Measurements from ENCODE around the gene TFAP2E. TPM values are rescaled to one million over a fixed set of nuclear protein-coding genes. Genes with fewer than 3 reads are reported as not detected.
A peak's percentile ranks its signal among the peaks of the same experiment; 100 is the strongest.

Gene TFAP2E
- total RNA-seq, 2 donors from 2014 or later: 0.62 to 0.66 TPM

DNA sequence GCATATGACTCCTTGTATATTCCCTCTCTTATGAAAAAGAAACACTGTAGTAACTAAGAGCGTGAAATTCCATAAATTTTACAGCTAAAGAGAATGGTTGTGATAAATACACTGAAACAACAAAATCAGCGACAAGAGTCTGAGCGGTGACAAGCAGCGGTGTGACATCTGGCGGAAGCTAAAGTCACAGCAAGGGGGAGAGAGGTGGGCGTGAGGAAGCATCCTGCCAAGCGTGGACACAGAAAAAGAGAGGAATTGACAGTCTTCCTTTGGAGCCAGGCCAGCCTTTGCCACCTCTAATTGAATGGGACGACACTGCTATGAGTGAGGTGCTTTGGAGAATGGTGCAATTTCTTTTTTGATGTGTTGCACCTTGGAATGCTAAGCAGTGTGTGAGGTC is 42.3 kb downstream of the TFAP2E start:
- Histone ChIP-seq H3K9me3 (ENCODE audit: control insufficient read depth, low read length) (no peaks in the 10 kb centered on the region), H3K9ac (ENCODE audit: extremely low read depth, low read length, poor library complexity, severe bottlenecking) (no peak overlapping the region), H3K27ac (ENCODE audit: low read depth, low read length) (no peak overlapping the region), H3K4me3 (ENCODE audit: low read length) (no peak overlapping the region), H3K36me3 (ENCODE audit: control insufficient read depth, insufficient read depth, low read length) (peaks cover 84% of the 10 kb centered on the region), H3K27me3 (ENCODE audit: control insufficient read depth, insufficient read depth, low read length, poor library complexity, severe bottlenecking) (no peaks in the 10 kb centered on the region), H3K4me1 (ENCODE audit: control insufficient read depth, insufficient read depth, low read length) (no peaks in the 10 kb centered on the region)
- DNase-seq: peak; percentile 56
- H3K4me1 Mint-ChIP-seq: peaks cover 3% of the 10 kb centered on the region
- peaks cover 28% of the 10 kb centered on the region for H3K36me3 Mint-ChIP-seq (ENCODE audit: low read depth)
- H3K27ac Mint-ChIP-seq: no peak overlapping the region
- no peak overlapping the region for H3K4me3 Mint-ChIP-seq
- H3K9me3 Mint-ChIP-seq: no peaks in the 10 kb centered on the region
- WGBS, 2 experiments (ENCODE audit: insufficient coverage in 1 of 2, insufficient read length in 1 of 2): 83 to 89% methylated on average over 6 to 8 of the region's 8 CpGs
- H3K27me3 Mint-ChIP-seq (ENCODE audit: insufficient read depth): no peaks in the 10 kb centered on the region
- TF ChIP-seq, protein P1, sequence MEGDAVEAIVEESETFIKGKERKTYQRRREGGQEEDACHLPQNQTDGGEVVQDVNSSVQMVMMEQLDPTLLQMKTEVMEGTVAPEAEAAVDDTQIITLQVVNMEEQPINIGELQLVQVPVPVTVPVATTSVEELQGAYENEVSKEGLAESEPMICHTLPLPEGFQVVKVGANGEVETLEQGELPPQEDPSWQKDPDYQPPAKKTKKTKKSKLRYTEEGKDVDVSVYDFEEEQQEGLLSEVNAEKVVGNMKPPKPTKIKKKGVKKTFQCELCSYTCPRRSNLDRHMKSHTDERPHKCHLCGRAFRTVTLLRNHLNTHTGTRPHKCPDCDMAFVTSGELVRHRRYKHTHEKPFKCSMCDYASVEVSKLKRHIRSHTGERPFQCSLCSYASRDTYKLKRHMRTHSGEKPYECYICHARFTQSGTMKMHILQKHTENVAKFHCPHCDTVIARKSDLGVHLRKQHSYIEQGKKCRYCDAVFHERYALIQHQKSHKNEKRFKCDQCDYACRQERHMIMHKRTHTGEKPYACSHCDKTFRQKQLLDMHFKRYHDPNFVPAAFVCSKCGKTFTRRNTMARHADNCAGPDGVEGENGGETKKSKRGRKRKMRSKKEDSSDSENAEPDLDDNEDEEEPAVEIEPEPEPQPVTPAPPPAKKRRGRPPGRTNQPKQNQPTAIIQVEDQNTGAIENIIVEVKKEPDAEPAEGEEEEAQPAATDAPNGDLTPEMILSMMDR (conservative IDR thresholded peaks at IDR 0.05): peak; percentile 36

DNA sequence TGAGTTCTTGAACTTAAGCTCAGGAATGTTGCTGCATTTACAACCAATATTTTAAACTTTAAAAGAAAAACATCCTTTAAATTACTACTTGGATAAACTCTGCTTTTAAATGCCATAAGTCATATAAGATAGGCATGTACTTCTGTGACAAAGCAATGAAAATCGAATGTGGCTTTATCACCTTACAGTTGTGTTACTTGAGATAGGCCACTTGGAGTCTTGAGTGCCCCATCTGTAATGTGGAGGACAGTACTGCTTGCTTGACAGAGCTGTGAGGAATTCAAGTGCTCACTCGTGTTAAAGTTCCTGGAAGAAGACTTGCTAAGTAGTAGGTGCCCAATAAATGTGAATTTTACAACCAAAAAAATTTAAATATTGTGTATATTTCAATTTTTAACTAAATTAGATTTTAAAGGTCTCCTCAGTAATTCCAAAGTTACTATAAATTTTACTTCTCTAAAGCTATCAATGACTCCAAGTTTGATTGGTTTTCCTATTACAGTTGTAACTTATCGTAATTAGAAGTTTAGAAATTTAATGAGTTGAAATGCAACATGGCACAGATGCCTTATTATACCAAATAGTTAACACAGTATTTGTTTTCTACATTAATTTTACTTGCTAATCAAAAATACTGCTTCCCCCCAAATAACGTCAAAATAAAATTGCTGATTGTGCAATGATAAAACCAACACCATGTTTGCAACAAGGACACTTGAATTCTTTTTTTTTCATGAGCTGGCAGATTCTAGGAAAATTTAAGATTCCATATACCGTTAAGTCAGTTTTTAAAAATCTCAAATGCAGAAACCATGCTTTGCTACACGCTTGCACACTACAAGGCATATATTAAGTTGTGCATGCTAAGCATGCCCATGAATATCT is 46.4 kb downstream of the TFAP2E start:
- H3K27me3 Mint-ChIP-seq (ENCODE audit: insufficient read depth): no peaks in the 10 kb centered on the region
- 94 to 98% methylated on average over 4 to 6 of the region's 6 CpGs for WGBS, 2 experiments (ENCODE audit: insufficient coverage in 1 of 2, insufficient read length in 1 of 2)
- no peak overlapping the region for H3K27ac Mint-ChIP-seq
- no peak overlapping the region for H3K4me3 Mint-ChIP-seq
- H3K9me3 ChIP-seq (ENCODE audit: control insufficient read depth, low read length): no peaks in the 10 kb centered on the region
- H3K9ac ChIP-seq (ENCODE audit: extremely low read depth, low read length, poor library complexity, severe bottlenecking): no peak overlapping the region
- H3K27ac ChIP-seq (ENCODE audit: low read depth, low read length): no peak overlapping the region
- H3K36me3 ChIP-seq (ENCODE audit: control insufficient read depth, insufficient read depth, low read length): peaks cover 59% of the 10 kb centered on the region
- no peak for DNase-seq
- peaks cover 29% of the 10 kb centered on the region for H3K4me1 Mint-ChIP-seq
- TF ChIP-seq, protein P1 (conservative IDR thresholded peaks at IDR 0.05): no peak
- H3K4me1 ChIP-seq (ENCODE audit: control insufficient read depth, insufficient read depth, low read length): peaks cover 11% of the 10 kb centered on the region
- peaks cover 21% of the 10 kb centered on the region for H3K36me3 Mint-ChIP-seq (ENCODE audit: low read depth)
- no peaks in the 10 kb centered on the region for H3K9me3 Mint-ChIP-seq
- H3K4me3 ChIP-seq (ENCODE audit: low read length): no peak overlapping the region
- H3K27me3 ChIP-seq (ENCODE audit: control insufficient read depth, insufficient read depth, low read length, poor library complexity, severe bottlenecking): no peaks in the 10 kb centered on the region

DNA sequence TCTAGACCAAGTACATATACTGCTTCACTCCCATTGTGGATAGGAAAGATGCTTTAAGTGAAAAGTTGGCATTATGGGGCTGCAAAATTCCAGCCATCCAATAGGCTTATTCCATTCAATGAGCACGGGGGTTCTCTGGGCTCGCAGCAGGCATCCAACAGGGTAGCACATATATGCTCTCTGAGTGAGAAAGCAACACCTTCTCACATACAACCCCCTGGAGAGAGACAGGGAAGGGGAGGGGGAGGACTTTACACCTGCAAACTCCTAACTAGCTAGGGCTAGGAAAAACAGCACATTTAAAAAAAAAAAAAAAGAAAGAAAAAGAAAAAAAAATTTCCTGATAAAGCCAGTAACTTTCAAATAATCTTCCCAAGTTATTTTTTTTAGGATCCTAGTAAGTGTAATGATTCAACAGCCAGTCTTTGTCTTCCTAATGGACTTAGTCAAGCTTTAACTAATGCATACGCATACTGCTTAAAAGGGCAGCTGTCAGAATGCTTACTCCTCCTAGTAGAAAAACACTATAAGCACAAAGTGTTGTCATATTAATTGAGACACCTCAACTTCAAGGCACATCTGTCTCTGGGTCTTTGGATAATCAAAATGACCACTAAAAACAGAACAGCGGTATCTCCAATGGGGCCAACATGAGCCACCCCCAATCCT is 49.5 kb downstream of the TFAP2E start:
- Mint-ChIP-seq H3K27ac (no peak overlapping the region), H3K4me1 (peaks cover 29% of the 10 kb centered on the region), H3K36me3 (ENCODE audit: low read depth) (peaks cover 35% of the 10 kb centered on the region), H3K4me3 (no peak overlapping the region), H3K9me3 (no peaks in the 10 kb centered on the region), H3K27me3 (ENCODE audit: insufficient read depth) (no peaks in the 10 kb centered on the region)
- H3K4me1 ChIP-seq (ENCODE audit: control insufficient read depth, insufficient read depth, low read length): peaks cover 11% of the 10 kb centered on the region
- peaks cover 53% of the 10 kb centered on the region for H3K36me3 ChIP-seq (ENCODE audit: control insufficient read depth, insufficient read depth, low read length)
- H3K9me3 ChIP-seq (ENCODE audit: control insufficient read depth, low read length): no peaks in the 10 kb centered on the region
- H3K27ac ChIP-seq (ENCODE audit: low read depth, low read length): no peak overlapping the region
- peak; percentile 72 for DNase-seq
- no peaks in the 10 kb centered on the region for H3K27me3 ChIP-seq (ENCODE audit: control insufficient read depth, insufficient read depth, low read length, poor library complexity, severe bottlenecking)
- TF ChIP-seq, protein P1 (conservative IDR thresholded peaks at IDR 0.05): no peak
- 45 to 100% methylated on average over 1 to 4 of the region's 4 CpGs for WGBS, 2 experiments (ENCODE audit: insufficient coverage in 1 of 2, insufficient read length in 1 of 2)
- no peak overlapping the region for H3K4me3 ChIP-seq (ENCODE audit: low read length)
- H3K9ac ChIP-seq (ENCODE audit: extremely low read depth, low read length, poor library complexity, severe bottlenecking): no peak overlapping the region
